Subcutaneous abdominal adipose tissue (tissue), 5 donors: ENCODE measurements around the gene GTF2F2.

Experiments
- H3K27ac ChIP-seq: one replicate; pipeline ENCODE4 v1.7.0; 2013; ENCODE audit warnings: low read depth, mild to moderate bottlenecking, inconsistent platforms, low read length, moderate library complexity
- H3K27me3 ChIP-seq, 5 donors: one replicate each; pipeline ENCODE4 v1.7.0; 2013; ENCODE audit warnings: low read length in 5 of 5, inconsistent platforms in 1 of 5; ENCODE audit not compliant: control insufficient read depth in 5 of 5, insufficient read depth in 4 of 5
- H3K36me3 ChIP-seq, 5 donors: one replicate each; pipeline ENCODE4 v1.7.0; 2013; ENCODE audit warnings: low read length in 5 of 5; ENCODE audit not compliant: control insufficient read depth in 5 of 5, insufficient read depth in 5 of 5
- H3K4me1 ChIP-seq, 5 donors: one replicate each; pipeline ENCODE4 v1.7.0; 2013; ENCODE audit warnings: low read length in 5 of 5, mild to moderate bottlenecking in 3 of 5, moderate library complexity in 1 of 5; ENCODE audit not compliant: control insufficient read depth in 5 of 5, insufficient read depth in 5 of 5
- H3K4me3 ChIP-seq, 5 donors: one replicate each; pipeline ENCODE4 v1.7.0; 2013; ENCODE audit warnings: low read length in 5 of 5, low read depth in 1 of 5
- H3K9ac ChIP-seq, 5 donors: one replicate each; pipeline ENCODE4 v1.7.0; 2013; ENCODE audit warnings: low read length in 5 of 5, mild to moderate bottlenecking in 4 of 5, moderate library complexity in 3 of 5
- H3K9me3 ChIP-seq, 5 donors: one replicate each; pipeline ENCODE4 v1.7.0; 2013; ENCODE audit warnings: low read length in 5 of 5; ENCODE audit not compliant: control insufficient read depth in 5 of 5
- donor health status: healthy.
- donor health status: healthy.
- donor health status: healthy.
- donor health status: healthy.
- donor health status: healthy.

The GTF2F2 gene

GRCh38 chr13:45194081-45194939 is 74.0 kb downstream of the GTF2F2 start:
- Histone ChIP-seq H3K9me3 (no peaks in the 10 kb centered on the region), H3K4me1 (no peaks in the 10 kb centered on the region), H3K9ac (no peak overlapping the region), H3K27me3 (no peaks in the 10 kb centered on the region), H3K36me3 (no peaks in the 10 kb centered on the region), H3K4me3 (no peak overlapping the region), H3K27ac (no peak overlapping the region)

DNA sequence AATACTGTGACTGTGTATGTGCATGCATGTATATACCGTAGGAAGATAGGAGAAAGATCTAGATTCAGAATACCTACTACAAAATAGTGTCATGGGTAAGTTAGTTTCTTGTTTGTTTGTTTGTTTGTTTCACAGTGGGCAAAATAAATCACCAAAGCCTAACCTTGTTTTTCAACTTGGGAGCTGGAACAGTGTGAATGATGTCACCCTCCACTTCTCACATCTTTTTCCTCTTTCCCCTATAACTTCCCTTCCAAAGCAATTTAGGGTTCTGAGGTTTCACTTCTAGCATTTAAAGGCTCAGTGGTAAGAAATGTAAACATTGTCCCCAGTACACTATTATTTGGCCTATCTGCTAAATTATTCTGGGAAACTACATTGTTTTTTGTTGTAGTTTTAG is 75.1 kb downstream of the GTF2F2 start:
- Histone ChIP-seq H3K4me1 (no peaks in the 10 kb centered on the region), H3K9ac (no peak overlapping the region), H3K27me3 (no peaks in the 10 kb centered on the region), H3K4me3 (no peak overlapping the region), H3K36me3 (no peaks in the 10 kb centered on the region), H3K9me3 (no peaks in the 10 kb centered on the region), H3K27ac (no peak overlapping the region)

- Histone ChIP-seq H3K27me3 (no peaks in the 10 kb centered on the region), H3K27ac (no peak overlapping the region), H3K4me1 (no peaks in the 10 kb centered on the region), H3K36me3 (no peaks in the 10 kb centered on the region), H3K9ac (no peak overlapping the region), H3K4me3 (no peak overlapping the region), H3K9me3 (no peaks in the 10 kb centered on the region)
These were observed 75.8 kb downstream of the GTF2F2 start for GRCh38 chr13:45196096-45196495.

GRCh38 chr13:45196622-45197021 is 76.3 kb downstream of the GTF2F2 start:
- H3K36me3 ChIP-seq: no peaks in the 10 kb centered on the region
- no peak overlapping the region for H3K4me3 ChIP-seq
- no peak overlapping the region for H3K9ac ChIP-seq
- no peaks in the 10 kb centered on the region for H3K4me1 ChIP-seq
- H3K27ac ChIP-seq: no peak overlapping the region
- no peaks in the 10 kb centered on the region for H3K9me3 ChIP-seq
- H3K27me3 ChIP-seq: no peaks in the 10 kb centered on the region

DNA sequence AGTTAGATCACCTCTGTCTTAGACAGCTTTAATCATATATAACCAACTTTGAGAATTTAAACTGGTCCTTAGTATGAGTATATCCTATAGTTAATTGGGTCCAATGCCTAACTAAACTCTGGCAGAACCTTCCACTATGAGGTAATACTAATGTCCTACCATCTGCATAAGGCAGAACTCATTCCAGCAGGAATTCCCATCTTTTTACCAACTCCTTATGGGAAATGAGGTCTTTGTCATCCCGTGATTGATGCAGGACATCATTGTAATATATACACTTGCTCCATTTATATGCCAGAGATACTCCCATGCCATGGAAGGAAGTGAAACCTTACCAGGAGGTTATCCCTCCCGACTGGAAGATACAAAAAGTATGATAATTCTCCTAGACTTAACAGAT is 77.7 kb downstream of the GTF2F2 start:
- Histone ChIP-seq H3K4me3 (no peak overlapping the region), H3K27ac (no peak overlapping the region)

GRCh38 chr13:45198924-45199323 is 78.6 kb downstream of the GTF2F2 start:
- no peaks in the 10 kb centered on the region for H3K4me1 ChIP-seq
- no peak overlapping the region for H3K4me3 ChIP-seq
- H3K36me3 ChIP-seq: no peaks in the 10 kb centered on the region
- H3K27me3 ChIP-seq: no peaks in the 10 kb centered on the region
- no peak overlapping the region for H3K27ac ChIP-seq
- H3K9ac ChIP-seq: no peak overlapping the region
- no peaks in the 10 kb centered on the region for H3K9me3 ChIP-seq

More for the DNA sequence above, 77.7 kb downstream of the GTF2F2 start:
- no peaks in the 10 kb centered on the region for H3K36me3 ChIP-seq
- H3K9ac ChIP-seq: no peak overlapping the region
- H3K4me1 ChIP-seq: no peaks in the 10 kb centered on the region
- no peaks in the 10 kb centered on the region for H3K9me3 ChIP-seq
- H3K27me3 ChIP-seq: no peaks in the 10 kb centered on the region

DNA sequence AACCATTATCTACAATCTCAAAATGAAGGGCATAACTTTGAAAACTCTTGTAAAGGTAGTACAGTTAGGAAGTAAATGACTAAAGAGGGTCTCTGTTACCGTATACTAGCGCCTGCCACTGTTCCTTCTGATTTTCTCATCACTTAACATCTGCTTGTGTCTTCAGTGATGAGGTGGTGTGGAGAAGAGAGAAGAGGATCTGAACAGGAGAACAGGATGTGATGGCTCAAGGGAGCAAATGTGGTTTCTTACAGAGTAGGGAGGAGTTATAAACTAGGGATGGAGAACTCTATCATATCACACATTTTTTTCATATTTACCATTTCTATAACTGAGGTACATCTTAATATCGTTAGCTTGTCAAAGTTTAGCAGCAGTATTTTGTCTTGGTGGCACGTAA is 79.4 kb downstream of the GTF2F2 start:
- no peak overlapping the region for H3K27ac ChIP-seq
- H3K9me3 ChIP-seq: no peaks in the 10 kb centered on the region

DNA sequence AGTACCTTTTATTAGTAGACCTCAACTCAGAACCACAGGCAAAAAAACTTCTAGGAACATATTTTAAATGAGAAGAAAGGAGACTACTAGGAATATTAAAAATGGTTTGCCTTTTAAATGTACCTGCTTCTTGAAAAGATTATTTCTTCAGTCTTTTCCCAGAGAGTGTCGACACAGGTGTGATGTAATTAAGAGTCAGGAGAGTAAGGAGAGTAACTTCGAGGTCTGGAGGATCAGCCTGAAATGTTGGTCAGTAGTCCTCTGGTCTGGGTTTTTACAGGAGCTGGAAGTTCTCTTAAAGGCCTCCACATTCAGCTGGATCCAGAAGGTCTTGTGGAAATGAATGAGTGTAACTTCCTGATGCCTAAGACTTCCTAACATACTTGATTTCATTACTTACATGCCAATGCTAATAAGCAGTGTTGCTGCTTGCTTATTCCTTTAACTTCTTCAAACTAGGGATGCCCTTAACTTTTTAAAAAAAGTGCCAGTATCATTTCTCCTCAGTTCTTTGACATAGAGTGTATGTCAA is 80.5 kb downstream of the GTF2F2 start, which contains the start of gene KCTD4:
Gene KCTD4, minus strand, starts transcription at position 345 of the 532 bp plus-strand sequence. CDS start 6,478 bp downstream, outside the sequence.
- Histone ChIP-seq H3K9me3 (no peaks in the 10 kb centered on the region), H3K4me3 (no peak within 1 kb of the TSS), H3K27ac (no peak within 1 kb of the TSS), H3K36me3 (no peaks in the 10 kb centered on the region), H3K4me1 (no peaks in the 10 kb centered on the region), H3K27me3 (no peaks in the 10 kb centered on the region), H3K9ac (no peak within 1 kb of the TSS)

More for the DNA sequence above, 79.4 kb downstream of the GTF2F2 start:
- H3K4me1 ChIP-seq: no peaks in the 10 kb centered on the region
- H3K36me3 ChIP-seq: no peaks in the 10 kb centered on the region
- H3K9ac ChIP-seq: no peak overlapping the region
- H3K27me3 ChIP-seq: no peaks in the 10 kb centered on the region
- no peak overlapping the region for H3K4me3 ChIP-seq

DNA sequence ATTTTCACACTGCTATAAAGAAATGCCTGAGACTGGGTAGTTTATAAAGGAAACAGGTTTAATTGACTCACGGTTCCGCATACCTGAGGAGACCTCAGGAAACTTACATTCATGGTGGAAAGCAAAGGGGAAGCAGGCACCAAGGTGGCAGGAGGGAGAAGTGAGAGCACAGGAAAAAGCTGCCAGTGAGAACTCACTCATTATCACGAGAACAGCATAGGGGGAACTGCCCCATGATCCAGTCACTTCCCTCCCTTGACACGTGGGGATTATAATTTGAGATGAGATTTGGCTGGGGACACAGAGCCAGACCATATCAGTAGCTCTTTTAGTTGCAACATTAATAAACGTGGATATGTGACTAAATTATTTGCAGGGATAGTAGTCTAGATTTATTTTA is 84.8 kb downstream of the GTF2F2 start:
- Histone ChIP-seq H3K27me3 (no peaks in the 10 kb centered on the region), H3K27ac (no peak overlapping the region), H3K4me1 (peaks cover 0 to 12% (median 8%) of the 10 kb centered on the region in 5 donors)

DNA sequence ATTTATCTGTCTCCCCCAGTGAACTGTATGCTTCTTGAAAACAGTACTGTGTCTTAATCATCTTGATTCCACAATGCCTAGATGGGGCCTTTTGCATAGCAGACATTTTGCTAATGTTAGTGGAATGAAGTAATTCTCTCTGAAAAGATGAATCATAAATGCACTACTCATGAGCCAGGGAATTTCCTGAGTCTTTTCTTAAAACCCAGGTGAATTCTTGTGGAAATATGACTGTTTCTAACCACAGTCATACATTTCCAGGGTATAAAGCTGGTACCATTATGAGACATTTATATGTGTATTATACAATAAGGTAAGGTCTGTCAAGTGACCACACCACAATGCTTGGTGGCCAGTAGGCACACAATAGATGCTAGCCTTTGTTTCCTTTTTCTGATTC is 86.0 kb downstream of the GTF2F2 start:
- Histone ChIP-seq H3K36me3 (peaks cover 0 to 10% (median 7%) of the 10 kb centered on the region in 5 donors), H3K9ac (peak overlapping the region in 1 of 5 donors; percentile 0), H3K27ac (peak overlapping the region; percentile 34), H3K9me3 (no peaks in the 10 kb centered on the region), H3K27me3 (no peaks in the 10 kb centered on the region), H3K4me1 (peaks cover 0 to 12% (median 8%) of the 10 kb centered on the region in 5 donors), H3K4me3 (no peak overlapping the region)

More for the DNA sequence above, 84.8 kb downstream of the GTF2F2 start:
- peaks cover 0 to 10% (median 5%) of the 10 kb centered on the region in 5 donors for H3K36me3 ChIP-seq
- no peak overlapping the region for H3K4me3 ChIP-seq
- no peaks in the 10 kb centered on the region for H3K9me3 ChIP-seq
- H3K9ac ChIP-seq: no peak overlapping the region
